Kidney epithelial cell (primary cell): ENCODE measurements around the gene CRPPA. TPM values are rescaled to one million over a fixed set of nuclear protein-coding genes. Genes with fewer than 3 reads are reported as not detected.

ENCODE experiments used
- DNase-seq: peaks from one replicate; pipeline ENCODE4 v3.0.0-alpha.2; 2010; ENCODE audit warnings: low read depth
- H3K27me3 ChIP-seq: 2 replicates; pipeline ENCODE4 v1.6.0; 2011; ENCODE audit warnings: low read length; ENCODE audit not compliant: control insufficient read depth, insufficient read depth
- H3K36me3 ChIP-seq: 2 replicates; pipeline ENCODE4 v1.5.1; 2011; ENCODE audit warnings: low read length; ENCODE audit not compliant: control insufficient read depth, insufficient read depth
- H3K4me3 ChIP-seq: 2 replicates; pipeline ENCODE4 v1.5.1; 2011; ENCODE audit warnings: low read depth, mild to moderate bottlenecking, control low read depth, low read length
- CTCF ChIP-seq: IDR thresholded peaks from 2 replicates; pipeline ENCODE4 v1.5.1; 2011; ENCODE audit warnings: mild to moderate bottlenecking, moderate library complexity, low read length, control low read depth, inconsistent platforms; ENCODE audit not compliant: insufficient read depth, poor library complexity, severe bottlenecking
- total RNA-seq: library from RNA; depleted of rRNA; stranded (reverse); fragments of >200 nt; gene quantifications from 2 replicates; pipeline ENCODE4 v1.2.3, GENCODE V29; 2015

CRPPA gene
- total RNA-seq, 1 donor from 2014 or later = 1.8 TPM

DNA sequence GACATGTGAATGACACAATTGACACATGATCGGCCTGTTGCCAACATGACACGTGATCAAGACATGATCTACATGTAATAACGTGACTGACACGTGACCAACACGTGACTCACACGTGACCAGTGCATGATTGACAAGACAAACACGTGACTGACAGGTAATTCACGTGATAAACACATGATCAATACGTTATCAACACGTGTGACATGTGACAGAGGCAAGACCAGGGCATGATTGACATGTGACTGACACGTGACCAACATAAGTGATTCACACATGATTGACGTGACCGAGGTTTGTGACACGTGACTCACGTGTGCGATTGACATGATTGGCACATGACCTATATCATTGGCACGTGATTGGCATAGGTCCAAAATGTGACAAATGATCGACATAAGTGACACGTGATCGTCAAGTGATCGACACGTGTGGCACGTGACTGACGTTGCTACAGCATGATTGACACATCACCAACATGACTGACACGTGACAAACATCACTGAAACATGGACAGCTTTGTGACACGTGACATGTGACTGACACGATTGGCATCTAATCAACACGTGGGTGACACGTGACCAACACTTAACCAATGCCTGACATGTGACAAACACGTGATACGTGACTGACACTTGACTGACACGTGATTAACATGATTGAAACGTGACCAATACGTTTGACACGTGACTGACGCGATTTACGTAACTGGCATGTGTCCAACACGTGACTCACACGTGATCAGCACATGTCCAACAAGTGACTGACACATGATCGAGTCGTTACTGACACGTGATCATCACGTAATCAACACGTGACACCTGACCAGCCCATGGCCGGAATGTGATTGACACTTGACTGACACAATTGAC lies 23.0 kb downstream of the CRPPA start:
- no peak for TF ChIP-seq CTCF
- no peak for DNase-seq
- Histone ChIP-seq H3K27me3 (no peaks in the 10 kb centered on the region), H3K4me3 (no peak overlapping the region), H3K36me3 (no peaks in the 10 kb centered on the region)

DNA sequence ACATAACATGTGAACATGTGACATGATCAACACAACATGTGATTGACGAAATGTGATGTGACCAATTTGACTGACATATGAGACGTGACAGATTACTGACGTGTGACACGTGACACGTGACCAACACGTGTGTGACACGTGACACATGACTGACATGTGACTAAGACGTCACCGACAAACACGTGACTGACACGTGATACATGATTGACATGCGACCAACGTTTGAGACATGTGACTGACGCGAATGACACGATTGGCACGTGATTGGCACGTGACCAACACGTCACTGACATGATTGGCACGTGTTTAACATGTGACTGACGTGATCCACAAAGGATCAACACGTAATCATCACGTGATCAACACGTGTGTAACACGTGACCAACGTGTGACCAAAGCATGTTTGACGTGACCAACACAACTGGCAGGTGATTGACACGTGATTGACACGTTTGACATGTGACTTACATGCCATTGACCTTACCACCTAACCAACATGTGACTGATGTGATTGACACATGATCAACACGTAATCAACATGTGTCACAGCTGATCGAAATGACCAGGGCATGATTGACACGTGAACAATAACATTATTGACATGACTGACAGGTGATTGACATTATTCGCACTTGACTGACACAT lies 23.7 kb downstream of the CRPPA start:
- no peak overlapping the region for H3K4me3 ChIP-seq
- no peak for DNase-seq
- no peaks in the 10 kb centered on the region for H3K27me3 ChIP-seq
- no peaks in the 10 kb centered on the region for H3K36me3 ChIP-seq
- no peak for TF ChIP-seq CTCF

GRCh38 chr7:16396766-16397500 lies 24.4 kb downstream of the CRPPA start:
- DNase-seq = no peak
- no peak overlapping the region for H3K4me3 ChIP-seq
- TF ChIP-seq CTCF = no peak
- H3K27me3 ChIP-seq = no peaks in the 10 kb centered on the region
- H3K36me3 ChIP-seq = no peaks in the 10 kb centered on the region

- no peaks in the 10 kb centered on the region for H3K36me3 ChIP-seq
Measured at GRCh38 chr7:16395121-16395520, 26.2 kb downstream of the CRPPA start.

DNA sequence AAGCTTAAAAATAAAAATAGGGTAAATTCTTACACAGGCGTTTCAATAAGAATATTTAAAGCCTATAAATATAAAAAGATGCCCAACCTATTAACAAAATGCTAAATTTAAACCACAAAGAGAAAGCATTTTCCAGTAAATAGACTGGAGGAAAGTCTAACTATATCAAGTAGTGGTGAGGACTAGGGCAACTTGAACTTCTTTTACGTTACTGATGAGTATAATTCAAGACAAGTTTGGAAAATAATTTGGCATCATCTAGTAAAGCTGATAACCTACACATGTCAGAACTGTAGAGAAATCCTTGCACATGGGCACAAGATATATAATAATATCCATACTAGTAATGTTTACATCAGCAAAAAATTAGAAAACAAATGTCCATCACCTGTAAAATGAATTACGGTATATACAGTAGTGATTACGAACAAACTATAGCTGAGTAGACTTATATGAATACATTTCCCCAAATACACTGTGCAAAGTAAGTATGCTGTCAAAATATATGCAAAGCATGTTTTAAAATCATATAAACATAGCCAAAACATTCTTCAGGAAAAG lies 27.4 kb downstream of the CRPPA start:
- no peaks in the 10 kb centered on the region for H3K27me3 ChIP-seq
- no peak for DNase-seq
- H3K36me3 ChIP-seq = no peaks in the 10 kb centered on the region
- TF ChIP-seq CTCF = no peak
- no peak overlapping the region for H3K4me3 ChIP-seq

More at GRCh38 chr7:16395121-16395520, 26.2 kb downstream of the CRPPA start:
- TF ChIP-seq CTCF = no peak
- no peak for DNase-seq
- no peaks in the 10 kb centered on the region for H3K27me3 ChIP-seq
- H3K4me3 ChIP-seq = no peak overlapping the region
